Keratinocyte (primary cell): ENCODE data around the gene PBOV1.

Source experiments
- EZH2 ChIP-seq: IDR thresholded peaks from one replicate; pipeline ENCODE4 v1.6.1; 2012; ENCODE audit warnings: inconsistent platforms, mild to moderate bottlenecking, low read length, moderate library complexity
- TF ChIP-seq, protein P1 (sequence below), 3 experiments: IDR thresholded peaks in 1 of 3; conservative IDR thresholded peaks in 1 of 3; optimal IDR thresholded peaks in 1 of 3; 2 replicates in 2 of 3; 3 replicates in 1 of 3; pipeline versions ENCODE3 to v1.5.1; 2011; ENCODE audit warnings: low read length in 3 of 3, mild to moderate bottlenecking in 3 of 3, moderate library complexity in 2 of 3, control low read depth in 1 of 3, inconsistent platforms in 1 of 3; ENCODE audit not compliant: insufficient read depth in 2 of 3; ENCODE audit errors: extremely low read depth in 1 of 3

DNA sequence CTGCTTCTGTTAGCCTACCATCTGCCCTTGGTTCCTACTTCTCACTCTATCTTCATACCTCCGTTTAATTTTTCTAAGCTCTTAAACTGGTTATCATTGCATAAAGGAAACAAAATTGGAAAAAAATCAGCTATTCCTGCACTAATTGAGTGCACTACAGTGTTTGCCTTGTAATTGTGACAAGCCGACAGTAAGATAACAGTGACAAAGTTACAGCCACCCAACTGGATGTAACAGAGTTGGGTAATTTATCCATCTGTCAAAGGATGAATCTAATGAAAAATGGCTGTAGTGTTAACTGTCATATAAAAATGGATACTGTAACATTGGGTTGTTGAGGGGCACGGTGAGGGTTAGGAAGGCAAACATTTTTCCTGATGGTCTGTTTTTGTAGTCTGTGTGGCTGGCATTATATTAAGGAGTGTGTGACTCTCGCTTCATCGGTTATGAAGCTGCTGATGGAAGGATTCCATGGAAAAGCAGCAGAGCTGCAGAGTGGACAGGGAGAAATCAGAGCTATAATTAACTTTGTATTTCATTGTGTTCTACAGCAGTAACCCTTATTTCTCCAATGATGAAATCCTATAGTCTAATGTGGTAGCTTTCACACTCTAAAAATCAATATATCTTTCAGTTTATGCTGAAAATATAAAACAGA, 12.7 kb downstream of the PBOV1 start:
- TF ChIP-seq, protein P1, sequence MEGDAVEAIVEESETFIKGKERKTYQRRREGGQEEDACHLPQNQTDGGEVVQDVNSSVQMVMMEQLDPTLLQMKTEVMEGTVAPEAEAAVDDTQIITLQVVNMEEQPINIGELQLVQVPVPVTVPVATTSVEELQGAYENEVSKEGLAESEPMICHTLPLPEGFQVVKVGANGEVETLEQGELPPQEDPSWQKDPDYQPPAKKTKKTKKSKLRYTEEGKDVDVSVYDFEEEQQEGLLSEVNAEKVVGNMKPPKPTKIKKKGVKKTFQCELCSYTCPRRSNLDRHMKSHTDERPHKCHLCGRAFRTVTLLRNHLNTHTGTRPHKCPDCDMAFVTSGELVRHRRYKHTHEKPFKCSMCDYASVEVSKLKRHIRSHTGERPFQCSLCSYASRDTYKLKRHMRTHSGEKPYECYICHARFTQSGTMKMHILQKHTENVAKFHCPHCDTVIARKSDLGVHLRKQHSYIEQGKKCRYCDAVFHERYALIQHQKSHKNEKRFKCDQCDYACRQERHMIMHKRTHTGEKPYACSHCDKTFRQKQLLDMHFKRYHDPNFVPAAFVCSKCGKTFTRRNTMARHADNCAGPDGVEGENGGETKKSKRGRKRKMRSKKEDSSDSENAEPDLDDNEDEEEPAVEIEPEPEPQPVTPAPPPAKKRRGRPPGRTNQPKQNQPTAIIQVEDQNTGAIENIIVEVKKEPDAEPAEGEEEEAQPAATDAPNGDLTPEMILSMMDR (optimal IDR thresholded peaks at IDR 0.05 in 1 of 3, IDR thresholded peaks at IDR 0.05 in 1 of 3, conservative IDR thresholded peaks at IDR 0.05 in 1 of 3; ENCODE audit: extremely low read depth in 1 of 3, insufficient read depth in 2 of 3, low read length in 3 of 3), result no peak
- no peak for TF ChIP-seq EZH2
